Adrenal gland (tissue), 5 donors: ENCODE data around the gene DRC7.

Experiments
- CTCF ChIP-seq, 6 experiments: fragments of 450-650 bp in 4 of 6; fragments of 200-600 bp in 2 of 6; sonication (generic) in 1 of 6; IDR thresholded peaks; 1 replicate in 5 of 6; 2 replicates in 1 of 6; pipeline versions ENCODE4 v1.5.1 to v1.8.0; 2016 to 2021; ENCODE audit warnings: antibody characterized with exemption in 6 of 6, mild to moderate bottlenecking in 2 of 6, moderate library complexity in 1 of 6
- POLR2A ChIP-seq, 2 donors: fragments of 450-650 bp; IDR thresholded peaks; one replicate each; pipeline ENCODE4 v1.6.1; 2017; ENCODE audit warnings: antibody characterized with exemption in 2 of 2, mild to moderate bottlenecking in 2 of 2, moderate library complexity in 1 of 2
- donor health status: DM: no; HTN: no; CAD: no.

GRCh38 chr16:57747091-57747490 lies 52.5 kb downstream of the DRC7 start:
- TF ChIP-seq POLR2A (IDR thresholded peaks at IDR 0.05) (no peak), CTCF (IDR thresholded peaks at IDR 0.05) (no peak)
